HG03135 (cell line): ENCODE data around the gene FLACC1.
"Not testable (repeated sequence)": the region's sequence is repeated elsewhere in the genome, so short reads cannot be mapped to it uniquely, and the experiment has no call there.

ENCODE experiments used
- ATAC-seq: cut with Tn5 transposase; IDR thresholded peaks from one replicate; pipeline ENCODE4 v1.9.1; 2021; ENCODE audit warnings: mild to moderate bottlenecking, moderate library complexity; ENCODE audit not compliant: unreplicated experiment

Gene FLACC1

DNA sequence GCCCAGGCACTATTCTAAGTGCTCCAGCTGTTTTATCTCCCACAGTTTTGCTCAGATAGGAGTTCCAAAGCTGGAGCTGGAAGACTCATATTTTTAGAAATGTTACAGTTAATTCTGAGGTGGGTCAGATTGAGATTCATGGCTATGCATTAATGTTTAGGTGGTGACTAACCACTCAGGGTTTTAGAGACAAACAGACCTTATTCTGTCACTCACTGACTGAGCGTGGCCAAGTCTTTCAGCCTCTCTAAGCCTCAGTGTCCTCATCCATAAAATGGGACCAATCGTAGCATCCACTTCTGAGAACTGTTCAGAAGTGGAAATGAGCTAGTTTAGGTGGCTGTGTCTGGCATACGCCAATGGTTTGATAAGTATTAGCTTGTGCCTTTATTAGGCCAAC lies 101.1 kb downstream of the FLACC1 start:
- ATAC-seq = no peak

DNA sequence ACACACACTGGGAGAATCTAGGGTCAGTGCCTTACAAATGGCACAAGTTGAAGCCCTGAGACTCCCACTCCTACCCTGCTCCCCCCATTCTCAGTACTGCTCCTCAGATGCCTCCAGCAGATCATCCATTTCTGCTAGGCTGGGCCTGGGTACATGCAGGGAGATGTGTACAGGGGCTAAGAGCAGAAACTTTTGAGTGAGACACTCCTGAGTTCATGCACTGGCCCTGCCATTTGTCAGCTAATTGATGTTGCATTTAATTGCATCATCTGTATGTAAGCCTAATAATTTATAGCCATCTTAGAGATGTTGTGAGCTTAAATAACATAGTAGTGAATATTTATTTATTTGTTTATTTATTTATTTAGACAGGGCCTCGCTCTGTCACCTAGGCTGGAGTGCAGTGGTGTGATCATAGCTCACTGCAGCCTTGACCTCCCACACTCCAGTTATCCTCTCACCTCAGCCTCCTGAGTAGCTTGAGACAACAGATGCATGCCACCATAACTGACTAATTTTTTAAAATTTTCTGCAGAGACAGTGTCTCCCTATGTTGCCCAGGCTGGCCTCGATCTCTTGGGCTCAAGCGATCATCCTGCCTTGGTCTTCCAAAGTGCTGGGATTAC lies 101.6 kb downstream of the FLACC1 start:
- ATAC-seq = no peak

DNA sequence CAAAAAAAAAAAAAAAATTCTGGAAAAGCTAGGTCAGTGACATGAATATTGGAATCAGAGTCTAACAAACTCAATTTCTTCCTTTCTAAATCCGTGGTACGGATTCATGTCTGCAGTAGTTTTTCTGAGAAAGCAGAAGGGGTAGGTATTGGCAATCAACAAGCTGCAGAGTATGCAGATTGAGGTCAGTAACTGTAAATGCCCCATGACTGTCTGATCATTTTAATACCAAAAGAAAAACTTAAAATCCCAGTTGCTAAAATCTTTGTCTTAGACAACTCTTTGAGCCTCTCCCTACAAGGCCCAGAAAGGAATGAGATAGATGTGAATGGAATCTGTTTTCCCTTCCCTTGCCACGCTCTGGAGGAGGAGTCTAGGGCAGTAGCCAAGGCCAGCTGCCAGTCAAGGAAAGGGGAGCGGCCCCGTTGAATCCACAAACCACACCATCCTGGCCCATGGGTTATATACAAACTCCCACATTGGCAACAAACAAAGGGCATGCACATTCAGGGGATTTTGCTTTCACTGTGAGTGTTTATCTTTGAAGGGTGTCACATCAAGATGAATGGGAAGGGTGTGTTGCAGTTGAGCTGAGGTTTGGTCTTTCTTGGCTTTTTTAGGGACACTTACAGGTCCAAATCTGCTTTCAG lies 102.9 kb downstream of the FLACC1 start:
- no peak for ATAC-seq

DNA sequence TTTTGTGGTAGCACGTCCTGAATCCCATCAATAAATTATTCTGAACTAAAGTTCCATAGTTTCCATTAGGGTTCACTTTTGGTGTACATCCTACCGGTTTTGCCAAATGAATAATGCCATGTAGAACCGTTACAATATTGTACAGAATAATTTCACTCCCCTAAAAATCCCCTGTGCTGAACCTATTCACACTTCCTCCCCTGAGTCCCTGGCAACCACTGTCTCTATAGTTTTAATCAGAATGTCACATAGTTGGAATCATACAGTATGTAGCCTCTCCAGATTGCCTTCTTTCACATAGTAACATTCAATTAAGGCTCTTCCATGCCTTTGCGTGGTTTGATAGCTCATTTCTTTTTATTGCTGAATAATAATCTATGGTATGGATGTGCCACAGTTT lies 106.4 kb downstream of the FLACC1 start:
- no peak for ATAC-seq

DNA sequence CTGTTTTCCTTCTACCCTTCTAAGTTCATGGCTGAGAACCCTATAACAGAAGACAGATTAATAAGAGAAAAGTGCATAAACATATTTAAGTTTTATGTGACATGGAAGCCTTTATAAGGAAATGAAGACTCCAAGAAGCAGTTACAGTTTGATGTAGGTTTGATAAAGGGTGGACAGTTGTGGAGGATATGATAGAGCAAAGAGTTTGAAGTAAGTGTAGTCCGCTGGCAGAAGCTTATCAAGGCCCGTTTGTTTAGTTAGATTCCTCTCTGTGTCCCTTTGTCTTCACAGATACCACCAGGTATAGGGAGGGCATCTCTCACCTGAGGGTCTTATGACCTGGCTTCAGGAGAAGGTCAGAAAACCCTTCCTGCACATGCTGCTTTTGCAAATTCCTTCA lies 107.3 kb downstream of the FLACC1 start:
- no peak for ATAC-seq

DNA sequence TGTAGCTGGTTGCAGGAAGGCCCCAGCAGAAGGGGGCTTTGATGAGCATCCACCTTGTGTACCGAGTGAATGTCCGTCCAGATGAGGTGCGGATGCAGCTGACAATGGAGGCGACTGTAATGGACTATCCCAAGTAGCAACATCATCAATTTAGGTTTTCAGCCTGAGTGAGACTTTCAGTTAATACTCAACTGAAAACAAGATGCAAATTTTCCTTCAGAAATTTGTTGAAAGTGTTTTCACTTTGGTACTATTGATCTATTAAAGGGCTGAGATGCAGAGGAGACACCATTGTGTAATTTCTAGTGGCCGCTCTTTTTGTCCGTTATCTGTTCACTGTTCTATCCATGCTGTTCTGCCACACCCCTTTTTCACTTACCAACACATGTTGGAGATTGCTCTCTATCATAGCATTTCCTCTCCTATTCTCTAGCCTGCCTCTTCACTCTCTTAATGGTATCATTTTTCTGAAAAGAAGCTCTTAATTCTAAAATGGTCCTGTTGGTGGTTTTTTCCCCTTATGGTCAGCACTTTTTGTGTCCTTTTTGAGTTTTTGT lies 108.8 kb downstream of the FLACC1 start:
- ATAC-seq = no peak

DNA sequence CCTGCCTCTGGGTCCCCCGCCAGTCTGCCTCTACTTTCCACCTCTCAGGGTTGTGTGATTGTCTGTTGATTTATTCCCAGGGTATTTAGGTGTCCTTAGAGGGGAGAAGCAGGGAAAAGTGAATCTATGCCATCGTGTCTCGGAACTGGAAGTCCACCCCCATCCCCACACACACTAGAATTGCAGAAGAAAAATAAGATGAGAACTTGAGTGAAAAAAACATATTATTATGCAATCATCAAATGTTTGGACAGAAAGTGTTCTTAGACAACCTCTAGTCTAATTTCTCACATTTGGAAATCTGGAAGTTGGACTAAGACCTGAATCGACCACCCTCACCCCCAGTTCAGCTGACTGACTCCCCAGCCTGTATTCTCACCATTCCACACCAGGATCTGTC lies 110.9 kb downstream of the FLACC1 start:
- ATAC-seq = no peak

DNA sequence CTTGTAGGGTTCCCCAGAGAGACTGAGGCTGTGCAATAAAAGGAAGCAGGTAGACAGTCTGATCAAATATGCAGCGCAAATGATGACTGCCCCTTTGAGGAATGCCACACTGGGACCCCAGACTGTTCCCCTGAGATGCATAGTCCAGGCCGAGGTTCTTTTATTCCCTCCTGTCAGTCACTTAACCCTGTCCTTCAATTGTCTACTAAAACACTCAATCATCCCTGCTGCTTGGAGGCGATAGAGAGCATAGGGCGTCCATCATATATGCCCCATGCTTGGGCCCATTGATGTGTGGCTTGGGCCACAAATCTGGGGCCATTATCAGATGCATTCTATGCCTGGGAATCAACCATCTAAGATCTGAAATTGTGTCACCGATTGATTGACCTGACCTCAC lies 112.3 kb downstream of the FLACC1 start:
- no peak for ATAC-seq

DNA sequence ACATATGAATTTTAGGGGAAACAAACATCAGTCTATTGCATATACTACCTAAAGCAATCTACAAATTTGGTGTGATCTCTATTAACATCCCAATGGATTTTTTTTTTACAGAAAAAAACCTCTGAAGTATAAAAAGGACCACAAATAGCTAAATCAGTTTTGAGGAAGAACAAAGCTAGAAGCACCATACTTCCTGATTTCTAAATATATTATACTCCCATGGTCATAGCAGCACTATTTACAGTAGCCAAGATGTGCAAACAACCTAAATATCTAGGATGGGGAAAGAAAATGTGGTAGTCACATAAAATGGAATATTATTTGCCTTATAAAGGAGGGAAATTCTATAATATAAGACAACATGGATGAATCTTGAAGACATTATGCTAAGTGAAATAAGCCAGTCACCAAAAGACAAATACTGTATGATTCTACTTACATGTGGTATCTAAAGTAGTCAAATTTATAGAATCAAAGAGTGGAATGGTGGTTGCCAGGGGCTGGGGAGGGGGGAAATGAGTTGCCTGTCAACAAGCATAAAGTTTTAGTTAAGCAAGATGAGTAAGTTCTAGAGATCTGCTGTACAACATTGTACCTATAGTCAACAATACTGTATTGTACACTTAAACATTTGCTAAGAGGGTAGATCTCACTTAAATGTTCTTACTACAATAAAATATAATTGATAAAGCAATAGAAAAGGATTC lies 114.4 kb downstream of the FLACC1 start:
- no peak for ATAC-seq

DNA sequence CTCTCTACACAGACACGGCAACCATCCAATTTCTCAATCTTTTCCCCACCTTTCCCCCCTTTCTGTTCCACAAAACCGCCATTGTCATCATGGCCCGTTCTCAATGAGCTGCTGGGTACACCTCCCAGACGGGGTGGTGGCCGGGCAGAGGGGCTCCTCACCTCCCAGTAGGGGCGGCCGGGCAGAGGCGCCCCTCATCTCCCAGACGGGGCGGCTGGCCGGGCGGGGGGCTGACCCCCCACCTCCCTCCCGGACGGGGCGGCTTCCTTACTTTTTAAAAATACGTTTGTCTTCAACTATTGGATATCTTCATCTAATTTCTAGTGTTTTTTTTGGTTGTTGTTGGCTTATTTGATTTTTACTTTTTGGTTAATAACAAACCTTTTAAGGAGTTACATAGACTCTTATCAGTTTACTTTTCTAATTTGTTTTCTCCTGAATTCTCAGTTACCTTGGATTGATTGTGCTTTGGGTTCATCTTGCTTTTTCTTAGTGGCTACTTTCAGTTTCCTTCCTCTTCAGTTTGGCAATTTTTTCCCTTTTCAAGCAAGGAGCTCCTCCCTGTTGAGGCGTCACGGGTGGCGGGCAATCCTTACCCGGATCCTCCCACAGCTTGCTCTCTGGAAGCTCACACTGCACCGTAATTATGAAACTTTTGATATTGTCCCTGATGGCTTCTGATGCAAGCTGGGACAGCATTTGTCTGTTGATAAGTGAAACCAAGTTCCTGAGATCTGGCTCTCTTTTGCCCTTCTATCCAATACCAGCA lies 117.8 kb downstream of the FLACC1 start:
- ATAC-seq = not testable (repeated sequence)
